Nephron (organoid): Measurements from ENCODE around the gene DENR.

Experiments used
- H3K27ac Mint-ChIP-seq, 3 experiments: 2 replicates each; pipeline ENCODE4 v1.8.0; 2020; ENCODE audit warnings: mixed read lengths in 3 of 3, mild to moderate bottlenecking in 2 of 3, moderate library complexity in 1 of 3
- H3K27me3 Mint-ChIP-seq: 2 replicates; pipeline ENCODE4 v1.8.0; 2021; ENCODE audit warnings: low read depth, mild to moderate bottlenecking, moderate library complexity, mixed read lengths
- H3K36me3 Mint-ChIP-seq: 2 replicates; pipeline ENCODE4 v1.8.0; 2020; ENCODE audit warnings: low read depth, mixed read lengths
- H3K4me1 Mint-ChIP-seq: 2 replicates; pipeline ENCODE4 v1.8.0; 2020; ENCODE audit warnings: mixed read lengths
- H3K4me3 Mint-ChIP-seq, 3 experiments: 2 replicates each; pipeline ENCODE4 v1.8.0; 2020; ENCODE audit warnings: mild to moderate bottlenecking in 3 of 3, mixed read lengths in 3 of 3, moderate library complexity in 2 of 3
- H3K9me3 Mint-ChIP-seq: 2 replicates; pipeline ENCODE4 v1.8.0; 2020; ENCODE audit warnings: mixed read lengths
- CTCF ChIP-seq, 3 experiments: fragments of 200-600 bp; sonication (generic); IDR thresholded peaks; one replicate each; pipeline ENCODE4 v1.5.0; 2021; ENCODE audit warnings: antibody characterized with exemption in 3 of 3; ENCODE audit not compliant: unreplicated experiment in 3 of 3

Gene DENR

GRCh38 chr12:122729583-122730214 is 22.9 kb upstream of the DENR start:
- Mint-ChIP-seq H3K4me3 (peak overlapping the region; percentile 68 to 72 (median 68)), H3K27me3 (peaks cover 4% of the 10 kb centered on the region), H3K27ac (peak overlapping the region; percentile 88 to 96 (median 95)), H3K4me1 (peaks cover 15% of the 10 kb centered on the region), H3K9me3 (no peaks in the 10 kb centered on the region), H3K36me3 (no peaks in the 10 kb centered on the region)
- TF ChIP-seq CTCF (IDR thresholded peaks at IDR 0.05; ENCODE audit: unreplicated experiment in 3 of 3), result no peak

GRCh38 chr12:122730215-122731014 is 22.2 kb upstream of the DENR start, which contains the start of gene HCAR1:
TSS of gene HCAR1 (minus strand) at chr12:122730844. CDS start at chr12:122730339, 505 bp downstream.
- Mint-ChIP-seq H3K4me3 (peak within 1 kb of the TSS; percentile 68 to 72 (median 68)), H3K27ac (peak within 1 kb of the TSS; percentile 88 to 96 (median 95)), H3K4me1 (peaks cover 15% of the 10 kb centered on the region), H3K9me3 (no peaks in the 10 kb centered on the region), H3K27me3 (peaks cover 4% of the 10 kb centered on the region), H3K36me3 (no peaks in the 10 kb centered on the region)
- no peak for TF ChIP-seq CTCF (IDR thresholded peaks at IDR 0.05; ENCODE audit: unreplicated experiment in 3 of 3)

- peaks cover 4% of the 10 kb centered on the region for H3K27me3 Mint-ChIP-seq
- peak overlapping the region; percentile 13 to 71 (median 39) for H3K27ac Mint-ChIP-seq
- H3K4me1 Mint-ChIP-seq, result peaks cover 15% of the 10 kb centered on the region
- TF ChIP-seq CTCF (IDR thresholded peaks at IDR 0.05; ENCODE audit: unreplicated experiment in 3 of 3), result no peak
- H3K4me3 Mint-ChIP-seq, result peak overlapping the region in 1 of 3 experiments; percentile 18
- no peaks in the 10 kb centered on the region for H3K9me3 Mint-ChIP-seq
- no peaks in the 10 kb centered on the region for H3K36me3 Mint-ChIP-seq
These were observed 20.5 kb upstream of the DENR start for GRCh38 chr12:122732170-122732569.

- Mint-ChIP-seq H3K36me3 (no peaks in the 10 kb centered on the region), H3K4me1 (peaks cover 15% of the 10 kb centered on the region), H3K27ac (peak overlapping the region; percentile 13 to 71 (median 39)), H3K4me3 (no peak overlapping the region), H3K9me3 (no peaks in the 10 kb centered on the region), H3K27me3 (peaks cover 4% of the 10 kb centered on the region)
- TF ChIP-seq CTCF (IDR thresholded peaks at IDR 0.05; ENCODE audit: unreplicated experiment in 3 of 3), result no peak
These were observed 20.0 kb upstream of the DENR start for GRCh38 chr12:122732611-122733010.

- Mint-ChIP-seq H3K27ac (no peak overlapping the region), H3K36me3 (no peaks in the 10 kb centered on the region), H3K4me1 (no peaks in the 10 kb centered on the region), H3K4me3 (no peak overlapping the region), H3K9me3 (no peaks in the 10 kb centered on the region), H3K27me3 (no peaks in the 10 kb centered on the region)
- TF ChIP-seq CTCF (IDR thresholded peaks at IDR 0.05; ENCODE audit: unreplicated experiment in 3 of 3), result no peak
These were observed 14.1 kb upstream of the DENR start for GRCh38 chr12:122738571-122738970.
